HL-60 (cell line): ENCODE measurements around the gene TSC2.

ENCODE experiments used
- GABPA ChIP-seq: IDR thresholded peaks from 2 replicates; pipeline ENCODE4 v1.6.1; 2012; ENCODE audit warnings: low read depth
- POLR2AphosphoS5 ChIP-seq: IDR thresholded peaks from 2 replicates; pipeline ENCODE4 v1.6.1; 2012; ENCODE audit warnings: low read depth
- TF ChIP-seq, protein P1 (sequence below): IDR thresholded peaks from one replicate; pipeline ENCODE4 v1.5.1; 2011; ENCODE audit warnings: low read length, control low read depth, inconsistent platforms; ENCODE audit not compliant: insufficient read depth

DNA sequence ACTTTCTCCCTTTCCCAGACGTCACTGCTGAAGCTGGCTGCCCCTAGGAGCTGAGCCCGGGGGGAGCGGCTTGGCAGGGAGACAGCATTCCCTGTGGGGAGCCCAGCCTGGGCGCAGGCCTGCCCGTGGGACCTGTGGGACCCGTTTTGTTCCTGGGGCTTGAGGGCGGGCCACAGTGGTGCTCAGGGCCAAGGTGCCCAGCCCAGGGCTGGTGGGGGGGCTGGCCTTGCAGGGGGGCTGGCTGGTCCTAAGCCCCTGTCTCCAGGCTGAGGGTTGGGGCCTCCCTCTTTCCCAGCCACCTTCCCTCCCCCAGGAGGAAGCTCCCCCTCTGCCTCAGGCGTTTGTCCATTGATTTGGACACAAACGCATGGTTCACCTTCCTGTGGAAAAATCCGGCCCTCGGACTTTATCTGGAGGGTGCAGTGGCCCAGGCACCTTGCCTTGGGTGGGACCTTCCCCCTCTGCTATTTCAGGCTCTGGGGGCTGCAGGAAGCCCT is 16.7 kb upstream of the TSC2 start:
- TF ChIP-seq, protein P1, sequence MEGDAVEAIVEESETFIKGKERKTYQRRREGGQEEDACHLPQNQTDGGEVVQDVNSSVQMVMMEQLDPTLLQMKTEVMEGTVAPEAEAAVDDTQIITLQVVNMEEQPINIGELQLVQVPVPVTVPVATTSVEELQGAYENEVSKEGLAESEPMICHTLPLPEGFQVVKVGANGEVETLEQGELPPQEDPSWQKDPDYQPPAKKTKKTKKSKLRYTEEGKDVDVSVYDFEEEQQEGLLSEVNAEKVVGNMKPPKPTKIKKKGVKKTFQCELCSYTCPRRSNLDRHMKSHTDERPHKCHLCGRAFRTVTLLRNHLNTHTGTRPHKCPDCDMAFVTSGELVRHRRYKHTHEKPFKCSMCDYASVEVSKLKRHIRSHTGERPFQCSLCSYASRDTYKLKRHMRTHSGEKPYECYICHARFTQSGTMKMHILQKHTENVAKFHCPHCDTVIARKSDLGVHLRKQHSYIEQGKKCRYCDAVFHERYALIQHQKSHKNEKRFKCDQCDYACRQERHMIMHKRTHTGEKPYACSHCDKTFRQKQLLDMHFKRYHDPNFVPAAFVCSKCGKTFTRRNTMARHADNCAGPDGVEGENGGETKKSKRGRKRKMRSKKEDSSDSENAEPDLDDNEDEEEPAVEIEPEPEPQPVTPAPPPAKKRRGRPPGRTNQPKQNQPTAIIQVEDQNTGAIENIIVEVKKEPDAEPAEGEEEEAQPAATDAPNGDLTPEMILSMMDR: no peak
- no peak for TF ChIP-seq POLR2AphosphoS5
- no peak for TF ChIP-seq GABPA
